ENCODE results near the gene TRABD2B. TPM values are rescaled to one million over a fixed set of nuclear protein-coding genes. Genes with fewer than 3 reads are reported as not detected.

Gene TRABD2B
- 1 to 10 TPM; 3.1 to 8.1 TPM for total RNA-seq

- Histone ChIP-seq H3K9me3 (no peaks in the 10 kb centered on the region), H3K27me3 (no peaks in the 10 kb centered on the region), H3K36me3 (no peaks in the 10 kb centered on the region), H3K4me3 (peak within 1 kb of the TSS; percentile 71 to 82), H3K27ac (peak within 1 kb of the TSS; percentile 90 to 97), H3K4me1 (peaks cover 0 to 35% of the 10 kb centered on the region in 2 donors)
- TF ChIP-seq, protein P1, sequence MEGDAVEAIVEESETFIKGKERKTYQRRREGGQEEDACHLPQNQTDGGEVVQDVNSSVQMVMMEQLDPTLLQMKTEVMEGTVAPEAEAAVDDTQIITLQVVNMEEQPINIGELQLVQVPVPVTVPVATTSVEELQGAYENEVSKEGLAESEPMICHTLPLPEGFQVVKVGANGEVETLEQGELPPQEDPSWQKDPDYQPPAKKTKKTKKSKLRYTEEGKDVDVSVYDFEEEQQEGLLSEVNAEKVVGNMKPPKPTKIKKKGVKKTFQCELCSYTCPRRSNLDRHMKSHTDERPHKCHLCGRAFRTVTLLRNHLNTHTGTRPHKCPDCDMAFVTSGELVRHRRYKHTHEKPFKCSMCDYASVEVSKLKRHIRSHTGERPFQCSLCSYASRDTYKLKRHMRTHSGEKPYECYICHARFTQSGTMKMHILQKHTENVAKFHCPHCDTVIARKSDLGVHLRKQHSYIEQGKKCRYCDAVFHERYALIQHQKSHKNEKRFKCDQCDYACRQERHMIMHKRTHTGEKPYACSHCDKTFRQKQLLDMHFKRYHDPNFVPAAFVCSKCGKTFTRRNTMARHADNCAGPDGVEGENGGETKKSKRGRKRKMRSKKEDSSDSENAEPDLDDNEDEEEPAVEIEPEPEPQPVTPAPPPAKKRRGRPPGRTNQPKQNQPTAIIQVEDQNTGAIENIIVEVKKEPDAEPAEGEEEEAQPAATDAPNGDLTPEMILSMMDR (IDR thresholded peaks at IDR 0.05) = peak; percentile 98 to 99
- DNase-seq (ENCODE audit: low spot score) = peak; percentile 85
Measured at GRCh38 chr1:47997289-47998200, at the start of gene TRABD2B. Gene TRABD2B (minus strand): TSS chr1:47997385.

DNA sequence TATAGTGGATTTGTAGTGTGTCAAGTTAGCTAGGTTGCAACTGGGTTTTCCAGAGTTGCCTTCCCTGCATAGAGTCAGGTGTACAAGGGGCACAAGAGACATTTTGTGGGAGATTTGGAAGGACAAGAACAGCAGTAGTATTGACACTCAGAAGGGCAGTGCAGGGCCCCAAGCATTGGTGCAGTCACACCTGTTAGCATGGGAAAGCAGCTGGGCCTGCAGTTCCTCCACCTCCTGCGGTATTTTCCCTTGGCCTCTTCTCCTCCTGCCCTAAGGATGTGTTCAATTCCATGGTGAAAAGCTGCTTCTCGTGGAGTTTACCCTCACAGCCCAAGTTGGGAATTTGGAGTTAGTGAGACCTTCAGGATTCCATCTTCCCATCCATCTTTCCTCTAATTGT lies 47.1 kb upstream of the TRABD2B start:
- no peak overlapping the region for H3K4me3 ChIP-seq
- H3K36me3 ChIP-seq = no peaks in the 10 kb centered on the region
- H3K27me3 ChIP-seq = no peaks in the 10 kb centered on the region
- peaks cover 0 to 53% of the 10 kb centered on the region in 2 donors for H3K4me1 ChIP-seq
- no peak for DNase-seq (ENCODE audit: low spot score)
- no peaks in the 10 kb centered on the region for H3K9me3 ChIP-seq
- no peak overlapping the region for H3K27ac ChIP-seq
- TF ChIP-seq, protein P1 (IDR thresholded peaks at IDR 0.05) = no peak

GRCh38 chr1:48043622-48044021 lies 46.4 kb upstream of the TRABD2B start:
- H3K36me3 ChIP-seq = no peaks in the 10 kb centered on the region
- TF ChIP-seq, protein P1 (IDR thresholded peaks at IDR 0.05) = no peak
- no peak overlapping the region for H3K4me3 ChIP-seq
- peaks cover 0 to 51% of the 10 kb centered on the region in 2 donors for H3K4me1 ChIP-seq
- H3K9me3 ChIP-seq = no peaks in the 10 kb centered on the region
- no peak overlapping the region for H3K27ac ChIP-seq
- no peak for DNase-seq (ENCODE audit: low spot score)
- H3K27me3 ChIP-seq = no peaks in the 10 kb centered on the region

DNA sequence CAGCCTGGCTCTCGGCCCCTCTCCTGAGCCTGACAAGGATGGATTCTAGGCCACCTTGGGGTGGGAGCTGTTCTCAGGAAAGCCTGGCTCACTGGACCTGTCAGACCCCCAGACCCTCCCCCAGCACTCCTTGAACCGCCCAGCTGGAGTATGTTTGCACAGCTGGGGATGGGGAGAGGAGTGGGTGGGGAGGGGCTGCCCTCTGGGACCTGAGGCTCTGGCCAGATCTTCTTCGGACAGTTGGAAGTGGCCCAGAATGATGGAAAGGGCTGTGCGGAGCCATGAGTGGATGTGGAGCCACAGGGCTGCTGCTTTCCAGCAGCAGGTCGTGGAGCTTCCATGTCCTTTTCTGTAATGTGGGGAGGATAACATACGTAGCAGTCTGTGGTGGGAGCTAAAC lies 43.0 kb upstream of the TRABD2B start:
- no peaks in the 10 kb centered on the region for H3K27me3 ChIP-seq
- peaks cover 0 to 28% of the 10 kb centered on the region in 2 donors for H3K4me1 ChIP-seq
- H3K36me3 ChIP-seq = no peaks in the 10 kb centered on the region
- no peaks in the 10 kb centered on the region for H3K9me3 ChIP-seq
- H3K27ac ChIP-seq = no peak overlapping the region
- TF ChIP-seq, protein P1 (IDR thresholded peaks at IDR 0.05) = no peak
- H3K4me3 ChIP-seq = no peak overlapping the region
- no peak for DNase-seq (ENCODE audit: low spot score)

GRCh38 chr1:48039088-48040054 lies 42.2 kb upstream of the TRABD2B start:
- TF ChIP-seq, protein P1 (IDR thresholded peaks at IDR 0.05) = no peak
- Histone ChIP-seq H3K27ac (no peak overlapping the region), H3K36me3 (no peaks in the 10 kb centered on the region), H3K4me3 (no peak overlapping the region), H3K4me1 (peaks cover 0 to 28% of the 10 kb centered on the region in 2 donors), H3K9me3 (no peaks in the 10 kb centered on the region), H3K27me3 (no peaks in the 10 kb centered on the region)
- DNase-seq (ENCODE audit: low spot score) = no peak
